ENCODE results near the gene ERVK3-1. TPM values are rescaled to one million over a fixed set of nuclear protein-coding genes. Genes with fewer than 3 reads are reported as not detected.
A peak's percentile ranks its signal among the peaks of the same experiment; 100 is the strongest.

The ERVK3-1 gene
- total RNA-seq, 1 experiment from 2014 or later, result 68.4 TPM

GRCh38 chr19:58262922-58263296 lies 42.3 kb upstream of the ERVK3-1 start:
- BruUV-seq (replicated peaks), result TSS peak; percentile 53
- Mint-ChIP-seq H3K9me3 (ENCODE audit: low read depth, unreplicated experiment) (peaks cover 26% of the 10 kb centered on the region), H3K36me3 (ENCODE audit: insufficient read depth, unreplicated experiment) (peaks cover 85% of the 10 kb centered on the region), H3K27me3 (ENCODE audit: unreplicated experiment) (no peaks in the 10 kb centered on the region), H3K4me3 (ENCODE audit: low read depth, unreplicated experiment) (no peak overlapping the region), H3K4me1 (ENCODE audit: low read depth, unreplicated experiment) (no peaks in the 10 kb centered on the region), H3K27ac (ENCODE audit: unreplicated experiment) (peak overlapping the region; percentile 61)
- intact Hi-C loops (cut with micrococcal nuclease; ENCODE audit: unreplicated experiment), result no loop called here
- CTCF ChIA-PET, result interaction anchor here (0.5 kb wide), 1 partner anchor 699 kb away, joined by 3 read pairs; no protein-coding TSS in a partner anchor
- no peak for TF ChIP-seq CTCF (IDR thresholded peaks at IDR 0.05; ENCODE audit: unreplicated experiment)
- no peak for DNase-seq

GRCh38 chr19:58265100-58265499 lies 40.1 kb upstream of the ERVK3-1 start:
- CTCF ChIA-PET, result no interaction called here
- Mint-ChIP-seq H3K4me3 (ENCODE audit: low read depth, unreplicated experiment) (no peak overlapping the region), H3K27me3 (ENCODE audit: unreplicated experiment) (no peaks in the 10 kb centered on the region), H3K4me1 (ENCODE audit: low read depth, unreplicated experiment) (no peaks in the 10 kb centered on the region), H3K36me3 (ENCODE audit: insufficient read depth, unreplicated experiment) (peaks cover 75% of the 10 kb centered on the region), H3K9me3 (ENCODE audit: low read depth, unreplicated experiment) (peaks cover 18% of the 10 kb centered on the region), H3K27ac (ENCODE audit: unreplicated experiment) (no peak overlapping the region)
- intact Hi-C loops (cut with micrococcal nuclease; ENCODE audit: unreplicated experiment), result no loop called here
- no peak for TF ChIP-seq CTCF (IDR thresholded peaks at IDR 0.05; ENCODE audit: unreplicated experiment)
- no TSS peak for BruUV-seq (replicated peaks)
- no peak for DNase-seq

GRCh38 chr19:58268344-58268743 lies 36.8 kb upstream of the ERVK3-1 start:
- intact Hi-C loops (cut with micrococcal nuclease; ENCODE audit: unreplicated experiment), result no loop called here
- TF ChIP-seq CTCF (IDR thresholded peaks at IDR 0.05; ENCODE audit: unreplicated experiment), result no peak
- no TSS peak for BruUV-seq (replicated peaks)
- DNase-seq, result no peak
- Mint-ChIP-seq H3K36me3 (ENCODE audit: insufficient read depth, unreplicated experiment) (peaks cover 77% of the 10 kb centered on the region), H3K9me3 (ENCODE audit: low read depth, unreplicated experiment) (peaks cover 10% of the 10 kb centered on the region), H3K4me3 (ENCODE audit: low read depth, unreplicated experiment) (no peak overlapping the region), H3K27me3 (ENCODE audit: unreplicated experiment) (no peaks in the 10 kb centered on the region), H3K27ac (ENCODE audit: unreplicated experiment) (no peak overlapping the region), H3K4me1 (ENCODE audit: low read depth, unreplicated experiment) (no peaks in the 10 kb centered on the region)
- CTCF ChIA-PET, result no interaction called here

DNA sequence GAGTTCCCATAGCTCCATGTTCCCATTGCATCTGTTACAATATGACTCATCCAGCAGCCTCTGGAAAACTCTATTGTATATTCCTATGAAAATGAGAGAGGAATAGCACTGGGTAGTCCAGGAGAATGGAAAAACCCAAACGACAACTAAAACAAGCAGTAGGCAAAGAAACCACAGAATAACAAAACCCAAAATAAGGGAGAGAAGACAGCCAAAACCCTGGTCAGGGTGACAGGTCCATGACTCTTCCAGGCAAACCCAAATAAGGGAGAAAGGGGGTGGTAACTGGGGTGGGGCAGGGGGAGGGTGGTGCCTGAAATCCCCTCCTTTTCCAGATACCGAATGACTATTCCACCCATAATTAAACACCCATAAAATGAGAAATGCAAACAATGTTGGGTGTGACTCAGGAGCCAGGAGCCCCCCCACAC lies 30.4 kb upstream of the ERVK3-1 start:
- DNase-seq, result no peak
- Mint-ChIP-seq H3K4me1 (ENCODE audit: low read depth, unreplicated experiment) (peaks cover 5% of the 10 kb centered on the region), H3K36me3 (ENCODE audit: insufficient read depth, unreplicated experiment) (peaks cover 67% of the 10 kb centered on the region), H3K4me3 (ENCODE audit: low read depth, unreplicated experiment) (no peak overlapping the region), H3K27me3 (ENCODE audit: unreplicated experiment) (no peaks in the 10 kb centered on the region), H3K9me3 (ENCODE audit: low read depth, unreplicated experiment) (peaks cover 9% of the 10 kb centered on the region), H3K27ac (ENCODE audit: unreplicated experiment) (no peak overlapping the region)
- CTCF ChIA-PET, result no interaction called here
- no TSS peak for BruUV-seq (replicated peaks)
- intact Hi-C loops (cut with micrococcal nuclease; ENCODE audit: unreplicated experiment), result no loop called here
- TF ChIP-seq CTCF (IDR thresholded peaks at IDR 0.05; ENCODE audit: unreplicated experiment), result no peak

Measured in Calu3 (cell line).